GM18517 (cell line): ENCODE data around the gene DHRS4L2.
"Not testable (repeated sequence)": the region's sequence is repeated elsewhere in the genome, so short reads cannot be mapped to it uniquely, and the experiment has no call there.

Experiments
- ATAC-seq: cut with Tn5 transposase; IDR thresholded peaks from one replicate; pipeline ENCODE4 v1.9.1; 2021; ENCODE audit warnings: mild to moderate bottlenecking, moderate library complexity; ENCODE audit not compliant: unreplicated experiment

Gene DHRS4L2

DNA sequence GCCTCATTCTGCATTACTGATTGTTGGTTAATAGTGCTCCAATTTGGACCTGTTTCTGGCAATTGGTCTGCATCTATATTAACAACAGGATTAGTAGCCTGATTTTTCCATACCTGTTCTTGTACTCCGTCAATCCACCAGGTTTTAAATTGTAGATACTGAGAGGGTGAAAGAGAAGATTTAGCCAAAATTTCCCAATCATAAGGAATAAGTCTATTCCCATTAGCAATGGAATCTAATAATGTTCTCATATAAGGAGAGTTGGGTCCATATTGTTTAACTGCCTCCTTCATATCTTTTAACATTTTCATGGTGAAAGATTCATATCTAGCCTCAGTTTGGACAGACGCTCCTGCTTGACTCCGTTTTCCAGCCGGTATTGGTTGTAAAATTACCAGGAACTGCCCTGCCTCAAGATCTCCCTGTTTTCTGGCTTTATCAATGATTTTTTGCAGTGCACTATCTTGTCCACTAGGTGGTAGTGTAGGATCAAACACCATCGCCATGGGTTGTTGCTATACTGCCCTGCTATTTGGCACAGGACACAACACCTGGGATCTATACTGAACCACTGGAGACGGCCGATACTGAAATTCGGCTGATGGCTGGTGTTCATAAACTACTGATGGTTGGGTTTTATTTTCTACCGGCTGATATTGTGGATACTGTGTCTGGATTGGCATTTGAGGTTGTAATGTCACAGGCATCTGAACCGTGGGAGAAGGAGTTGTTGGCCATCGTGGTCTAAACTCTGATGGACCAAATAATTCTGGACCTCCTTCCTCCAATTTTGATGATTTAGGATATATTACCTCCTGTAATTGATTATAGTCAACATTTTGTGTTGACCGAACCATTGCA lies 25.2 kb downstream of the DHRS4L2 start:
- ATAC-seq: no peak

DNA sequence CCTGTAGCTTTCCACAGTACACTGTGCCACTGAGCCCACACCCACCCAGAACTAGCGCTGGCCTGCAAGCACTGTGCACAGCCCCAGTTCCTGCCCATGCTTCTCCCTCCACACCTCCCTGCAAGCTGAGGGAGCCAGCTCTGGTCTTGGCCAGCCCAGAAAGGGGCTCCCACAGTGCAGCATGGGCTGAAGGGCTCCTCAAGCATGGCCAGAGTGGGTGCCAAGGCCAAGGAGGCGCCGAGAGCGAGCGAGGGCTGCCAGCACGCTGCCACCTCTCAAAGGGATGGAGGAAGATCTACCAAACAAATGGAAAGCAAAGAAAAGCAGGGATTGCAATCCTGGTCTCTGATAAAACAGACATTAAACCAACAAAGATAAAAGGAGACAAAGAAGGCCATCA lies 27.0 kb downstream of the DHRS4L2 start:
- not testable (repeated sequence) for ATAC-seq

DNA sequence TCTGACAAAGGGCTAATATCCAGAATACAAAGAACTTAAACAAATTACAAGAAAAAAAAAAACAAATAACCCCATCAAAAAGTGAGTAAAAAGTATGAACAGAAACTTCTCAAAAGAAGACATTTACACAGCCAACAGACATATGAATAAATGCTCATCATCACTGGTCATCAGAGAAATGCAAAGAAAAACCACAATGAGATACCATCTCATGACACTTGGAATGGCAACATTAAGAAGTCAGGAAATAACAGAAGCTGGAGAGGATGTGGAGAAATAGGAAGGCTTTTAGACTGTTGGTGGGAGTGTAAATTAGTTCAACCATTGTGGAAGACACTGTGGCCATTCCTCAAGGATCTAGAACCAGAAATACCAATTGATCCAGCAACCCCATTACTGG lies 30.2 kb downstream of the DHRS4L2 start:
- not testable (repeated sequence) for ATAC-seq

DNA sequence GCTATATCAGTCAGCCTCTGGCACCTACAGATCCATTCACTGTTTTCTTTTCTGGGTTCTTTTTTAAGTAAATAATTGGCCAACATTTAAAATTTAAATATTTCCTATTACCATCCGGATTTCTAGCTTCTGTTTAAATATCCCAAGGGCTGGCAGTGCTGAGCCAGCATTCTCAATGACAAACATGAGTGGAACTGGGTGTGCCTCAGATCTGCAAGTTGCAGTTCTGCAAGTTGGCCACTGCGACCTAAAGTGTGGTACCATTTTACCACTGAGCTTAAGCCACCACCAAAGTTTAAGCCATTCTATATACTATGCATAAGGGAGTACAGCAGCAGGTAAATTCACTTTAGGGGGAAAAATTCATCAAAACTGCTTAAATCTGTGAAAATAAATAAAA lies 31.2 kb downstream of the DHRS4L2 start:
- ATAC-seq: not testable (repeated sequence)

DNA sequence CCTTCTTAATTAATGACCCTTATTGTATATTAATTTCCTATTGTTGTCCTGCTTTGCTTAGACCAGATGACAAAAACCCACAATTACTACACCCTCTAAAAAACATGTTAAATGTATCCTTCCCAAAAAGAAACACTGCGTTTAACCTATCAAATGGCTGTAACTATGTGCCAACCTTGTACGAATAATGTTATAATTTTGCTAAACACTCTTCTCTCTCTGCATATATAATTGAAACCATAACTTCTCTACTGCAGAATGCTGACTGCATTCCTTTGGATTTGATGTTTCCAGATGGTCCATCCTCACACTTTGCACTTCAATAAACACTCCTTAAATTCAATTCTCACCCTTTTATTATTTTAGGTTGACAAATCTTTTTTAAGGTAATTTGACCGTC lies 31.8 kb downstream of the DHRS4L2 start:
- ATAC-seq: not testable (repeated sequence)

DNA sequence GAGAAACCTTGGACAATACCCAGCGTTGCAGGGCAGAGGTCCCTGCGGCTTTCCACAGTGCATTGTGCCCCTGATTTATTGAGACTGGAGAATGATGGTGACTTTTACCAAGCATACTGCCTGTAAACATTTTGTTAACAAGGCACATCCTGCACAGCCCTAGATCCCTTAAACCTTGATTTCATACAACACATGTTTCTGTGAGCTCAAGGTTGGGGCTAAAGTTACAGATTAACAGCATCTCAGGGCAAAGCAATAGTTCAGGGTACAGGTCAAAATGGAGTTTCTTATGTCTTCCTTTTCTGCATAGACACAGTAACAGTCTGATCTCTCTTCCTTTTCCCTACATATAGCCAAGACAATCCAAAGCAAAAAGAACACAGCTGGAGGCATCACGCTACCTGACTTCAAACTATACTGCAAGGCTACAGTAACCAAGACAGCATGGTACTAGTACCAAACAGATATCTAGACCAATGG lies 36.2 kb downstream of the DHRS4L2 start:
- ATAC-seq: not testable (repeated sequence)

DNA sequence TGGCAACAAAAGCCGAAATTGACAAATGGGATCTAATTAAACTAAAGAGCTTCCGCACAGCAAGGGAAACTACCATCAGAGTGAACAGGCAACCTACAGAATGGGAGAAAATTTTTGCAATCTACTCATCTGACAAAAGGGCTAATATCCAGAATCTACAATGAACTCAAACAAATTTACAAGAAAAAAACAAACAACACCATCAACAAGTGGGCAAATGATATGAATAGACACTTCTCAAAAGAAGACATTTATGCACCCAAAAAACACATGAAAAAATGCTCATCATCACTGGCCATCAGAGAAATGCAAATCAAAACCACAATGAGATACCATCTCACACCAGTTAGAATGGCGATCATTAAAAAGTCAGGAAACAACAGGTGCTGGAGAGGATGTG lies 41.0 kb downstream of the DHRS4L2 start:
- ATAC-seq: not testable (repeated sequence)

DNA sequence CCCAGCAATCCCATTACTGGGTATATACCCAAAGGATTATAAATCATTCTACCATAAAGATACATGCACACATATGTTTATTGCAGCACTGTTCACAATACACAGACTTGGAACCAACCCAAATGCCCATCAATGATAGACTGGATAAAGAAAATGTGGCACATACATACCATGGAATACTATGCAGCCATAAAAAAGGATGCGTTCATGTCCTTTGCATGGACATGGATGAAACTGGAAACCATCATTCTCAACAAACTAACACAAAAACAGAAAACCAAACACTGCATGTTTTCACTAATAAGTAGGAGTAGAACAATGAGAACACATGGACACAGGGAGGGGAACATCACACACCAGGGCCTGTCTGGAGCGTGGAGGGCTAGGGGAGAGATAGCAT lies 42.6 kb downstream of the DHRS4L2 start:
- not testable (repeated sequence) for ATAC-seq

DNA sequence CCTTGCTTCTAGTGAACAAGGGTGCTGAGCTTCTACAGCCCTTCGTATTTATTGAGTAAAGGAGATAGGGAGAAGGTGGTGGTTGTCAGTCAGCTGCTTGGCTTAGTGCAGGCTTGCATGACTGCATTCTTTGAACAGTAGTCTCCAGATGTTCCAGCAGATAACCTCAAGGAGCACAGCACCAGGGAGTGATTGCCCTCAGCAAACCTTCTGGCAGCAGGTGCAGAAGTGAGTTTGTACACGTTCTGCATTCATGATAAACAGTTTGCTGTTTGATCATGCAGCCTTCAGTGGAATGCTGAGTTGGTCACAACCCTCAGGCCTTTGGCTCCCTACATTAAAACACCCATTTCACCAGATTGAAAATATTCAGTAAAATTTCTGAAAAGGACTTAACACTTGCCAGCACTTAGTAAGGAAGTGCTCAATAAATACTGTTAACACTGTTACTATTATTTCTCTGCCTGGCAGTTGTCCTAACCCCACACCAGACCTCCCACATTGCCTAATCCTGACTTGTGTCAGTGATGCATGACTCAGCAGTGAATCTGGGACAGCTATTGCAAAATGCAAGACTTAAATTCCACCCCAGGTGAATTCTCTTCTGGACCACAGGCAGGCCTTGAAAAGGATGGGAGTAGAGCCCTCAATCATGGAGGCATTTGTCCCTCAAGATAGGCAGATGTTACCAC lies 44.1 kb downstream of the DHRS4L2 start:
- ATAC-seq: no peak

DNA sequence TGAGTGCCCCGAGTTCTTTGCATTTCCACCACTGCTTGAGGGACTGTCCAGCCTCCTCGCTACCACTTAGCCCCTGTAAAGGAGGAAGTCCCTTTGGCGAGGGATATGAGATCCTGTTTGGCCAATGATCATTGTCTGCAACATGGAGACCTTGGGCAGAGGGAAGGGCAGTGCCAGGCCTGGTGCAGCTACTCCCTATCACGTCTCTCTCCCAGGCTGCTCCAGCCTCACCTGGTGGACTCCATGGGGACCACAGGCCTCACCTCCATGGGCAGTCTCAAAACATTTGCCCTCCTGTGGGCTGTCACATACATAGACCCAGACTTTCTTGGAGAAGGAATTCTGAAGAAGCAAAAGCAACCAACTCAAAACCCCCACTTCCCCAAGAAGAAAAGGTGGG lies 47.0 kb downstream of the DHRS4L2 start:
- not testable (repeated sequence) for ATAC-seq

DNA sequence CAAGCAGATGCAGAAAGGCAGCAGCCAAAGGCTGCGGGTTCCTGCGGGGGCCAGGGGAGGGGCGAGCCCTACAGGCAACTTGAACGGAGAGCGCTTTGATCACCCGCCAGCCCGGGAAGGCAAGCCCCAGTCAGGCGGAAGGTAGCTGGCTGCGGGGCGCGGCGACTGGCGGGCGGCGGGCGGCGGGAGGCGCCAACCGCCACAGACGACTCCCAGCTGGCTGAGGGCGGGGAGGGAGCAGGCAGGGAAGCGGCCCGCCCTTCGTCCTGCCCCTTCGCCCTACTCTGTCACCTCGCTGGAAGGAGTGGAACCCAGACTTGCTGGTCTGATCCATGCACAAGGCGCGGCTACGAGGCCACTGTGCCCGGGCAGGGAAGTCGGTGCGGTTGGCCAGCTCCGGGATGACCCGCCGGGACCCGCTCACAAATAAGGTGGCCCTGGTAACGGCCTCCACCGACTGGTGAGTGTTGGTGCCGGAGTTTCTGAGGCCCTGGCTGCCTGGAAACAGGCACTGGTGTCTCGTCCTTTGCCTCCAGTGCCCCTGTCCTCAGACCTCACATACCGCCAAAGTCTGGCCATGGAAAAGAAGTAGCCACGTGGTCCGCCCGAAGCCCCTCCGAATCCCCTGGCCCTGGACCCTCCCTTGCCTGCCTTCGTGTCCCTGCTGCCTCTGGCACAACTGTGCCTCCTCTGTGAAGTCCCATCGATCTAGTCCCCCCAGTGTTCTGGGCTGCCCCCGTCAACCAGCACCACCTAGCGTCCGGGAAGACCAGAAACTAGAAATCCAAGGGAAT lies 47.6 kb downstream of the DHRS4L2 start:
- ATAC-seq: peak; percentile 59

DNA sequence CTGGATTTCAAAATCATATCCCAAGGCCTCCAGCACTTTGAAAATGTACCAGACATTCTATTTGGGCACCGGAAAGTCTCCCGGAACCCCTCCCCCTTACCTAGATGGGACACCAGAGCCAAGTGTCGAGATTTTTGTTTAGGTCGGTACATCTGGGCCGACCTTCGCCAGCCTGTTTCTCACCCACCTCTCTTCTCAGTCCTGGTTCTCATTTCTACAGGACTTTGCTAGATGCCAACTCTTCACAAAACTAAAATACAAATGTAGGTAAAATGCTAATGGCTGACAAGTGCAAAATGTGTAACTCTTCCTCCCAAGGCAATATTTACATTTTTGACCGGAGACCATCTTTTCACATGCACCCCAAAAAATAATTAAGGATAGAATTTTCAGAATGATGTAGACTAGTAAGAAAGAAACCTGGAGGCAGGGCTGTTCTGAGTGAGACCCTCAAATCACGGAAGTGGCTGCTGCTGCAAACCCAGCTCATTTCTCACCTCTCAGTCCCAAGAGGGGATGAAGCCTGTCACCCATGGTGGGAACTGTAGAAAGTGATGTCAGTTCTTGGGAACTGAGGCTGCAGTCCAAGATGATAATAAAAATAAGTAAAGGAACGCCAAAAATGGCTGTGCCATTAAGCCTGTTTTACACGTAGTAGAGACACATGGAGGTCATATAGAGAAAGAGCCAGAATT lies 48.4 kb downstream of the DHRS4L2 start:
- peak; percentile 18 for ATAC-seq

DNA sequence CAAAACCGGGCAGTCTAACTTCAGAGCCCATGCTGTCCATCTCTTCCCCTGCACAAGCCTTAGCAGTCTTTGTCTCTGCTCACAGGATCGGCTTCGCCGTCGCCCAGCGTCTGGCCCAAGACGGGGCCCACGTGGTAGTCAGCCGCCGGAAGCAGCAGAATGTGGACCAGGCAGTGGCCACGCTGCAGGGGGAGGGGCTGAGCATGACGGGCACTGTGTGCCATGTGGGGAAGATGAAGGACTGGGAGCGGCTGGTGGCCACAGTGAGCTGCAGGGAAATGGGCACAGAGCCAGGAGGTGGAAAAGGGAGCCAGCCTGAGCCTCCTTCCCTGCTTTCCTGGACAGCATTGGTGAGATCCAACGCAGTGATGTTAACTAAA lies 48.9 kb downstream of the DHRS4L2 start:
- no peak for ATAC-seq

DNA sequence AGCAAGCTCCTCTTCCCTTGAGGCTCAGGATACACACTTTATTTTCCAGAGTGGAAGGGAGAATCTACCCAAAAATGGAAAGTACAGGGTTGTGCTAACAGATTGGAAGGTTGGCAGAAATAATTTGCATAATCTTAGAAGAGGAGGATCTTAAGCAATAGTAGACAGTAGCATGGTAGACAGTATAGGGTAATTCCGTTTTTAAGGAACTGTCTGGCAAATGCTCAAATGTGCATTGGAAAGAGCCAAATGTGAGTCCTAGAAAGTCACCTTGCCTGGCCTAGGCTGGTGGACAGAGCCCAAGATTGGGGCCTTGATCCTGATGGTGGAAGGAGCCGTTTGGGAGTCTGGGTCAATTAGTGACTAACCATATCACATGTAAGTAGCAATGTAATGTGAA lies 50.0 kb downstream of the DHRS4L2 start:
- no peak for ATAC-seq

DNA sequence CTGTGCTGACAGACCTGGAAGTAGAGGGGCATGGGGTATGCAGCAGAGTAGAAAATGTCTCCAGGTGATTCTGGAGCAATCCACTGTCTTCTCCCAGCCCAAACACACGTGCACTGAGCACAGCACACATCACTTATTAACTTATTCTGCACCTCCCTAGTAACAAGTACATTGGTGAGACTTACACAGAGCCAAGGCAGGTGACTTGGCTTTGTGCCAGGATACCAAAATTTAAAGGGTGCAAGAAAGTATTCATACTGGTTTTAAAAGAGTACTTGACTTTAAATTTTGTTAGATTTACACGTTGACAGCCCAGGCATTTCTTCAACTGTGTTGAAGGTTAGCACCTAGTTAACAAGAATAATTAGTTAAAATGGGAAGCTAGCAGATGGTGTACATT lies 52.0 kb downstream of the DHRS4L2 start:
- no peak for ATAC-seq

DNA sequence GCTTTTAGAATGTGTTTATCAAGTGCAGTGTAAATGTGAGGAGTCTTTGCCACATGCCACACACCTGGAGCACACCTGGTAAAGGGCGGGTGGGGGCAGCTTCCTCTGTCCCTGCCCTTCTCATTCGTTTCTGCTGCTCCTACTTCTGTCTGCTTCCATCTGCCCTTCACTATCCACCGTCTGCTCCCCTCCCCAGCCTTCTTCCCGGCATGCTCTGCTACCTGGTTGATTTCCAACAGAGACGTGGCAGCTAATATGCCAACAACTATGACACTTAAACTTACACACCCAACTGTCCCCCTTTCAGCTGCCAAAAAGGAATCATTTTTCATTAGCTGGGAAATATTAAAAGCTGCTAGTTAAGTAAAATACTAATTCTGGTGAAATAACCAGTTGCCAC lies 54.0 kb downstream of the DHRS4L2 start:
- no peak for ATAC-seq

DNA sequence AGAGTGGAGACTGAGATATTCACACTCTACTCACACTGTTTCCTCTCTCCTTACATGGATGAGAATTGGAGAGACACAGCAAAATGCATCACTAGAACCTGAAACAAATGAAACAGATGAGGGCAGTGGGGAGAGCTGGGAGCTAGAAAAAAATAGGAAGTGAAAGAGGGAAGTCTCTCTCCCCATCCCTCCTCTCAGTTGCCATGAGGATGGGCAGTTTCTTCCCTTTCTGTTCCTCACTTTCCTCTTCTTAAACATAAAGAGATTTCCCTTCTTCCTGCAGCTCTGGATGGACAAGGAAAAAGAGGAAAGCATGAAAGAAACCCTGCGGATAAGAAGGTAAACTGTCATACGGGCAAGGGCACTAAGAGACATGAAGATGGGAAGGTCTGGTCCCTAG lies 60.3 kb downstream of the DHRS4L2 start:
- not testable (repeated sequence) for ATAC-seq

DNA sequence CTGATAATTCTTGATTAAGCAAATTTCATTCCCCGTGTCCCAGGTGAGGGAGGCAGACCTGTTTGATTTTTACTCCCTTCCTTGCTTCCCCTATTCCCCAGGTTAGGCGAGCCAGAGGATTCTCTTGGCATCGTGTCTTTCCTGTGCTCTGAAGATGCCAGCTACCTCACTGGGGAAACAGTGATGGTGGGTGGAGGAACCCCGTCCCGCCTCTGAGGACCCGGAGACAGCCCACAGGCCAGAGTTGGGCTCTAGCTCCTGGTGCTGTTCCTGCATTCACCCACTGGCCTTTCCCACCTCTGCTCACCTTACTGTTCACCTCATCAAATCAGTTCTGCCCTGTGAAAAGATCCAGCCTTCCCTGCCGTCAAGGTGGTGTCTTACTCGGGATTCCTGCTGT lies 62.0 kb downstream of the DHRS4L2 start:
- not testable (repeated sequence) for ATAC-seq

DNA sequence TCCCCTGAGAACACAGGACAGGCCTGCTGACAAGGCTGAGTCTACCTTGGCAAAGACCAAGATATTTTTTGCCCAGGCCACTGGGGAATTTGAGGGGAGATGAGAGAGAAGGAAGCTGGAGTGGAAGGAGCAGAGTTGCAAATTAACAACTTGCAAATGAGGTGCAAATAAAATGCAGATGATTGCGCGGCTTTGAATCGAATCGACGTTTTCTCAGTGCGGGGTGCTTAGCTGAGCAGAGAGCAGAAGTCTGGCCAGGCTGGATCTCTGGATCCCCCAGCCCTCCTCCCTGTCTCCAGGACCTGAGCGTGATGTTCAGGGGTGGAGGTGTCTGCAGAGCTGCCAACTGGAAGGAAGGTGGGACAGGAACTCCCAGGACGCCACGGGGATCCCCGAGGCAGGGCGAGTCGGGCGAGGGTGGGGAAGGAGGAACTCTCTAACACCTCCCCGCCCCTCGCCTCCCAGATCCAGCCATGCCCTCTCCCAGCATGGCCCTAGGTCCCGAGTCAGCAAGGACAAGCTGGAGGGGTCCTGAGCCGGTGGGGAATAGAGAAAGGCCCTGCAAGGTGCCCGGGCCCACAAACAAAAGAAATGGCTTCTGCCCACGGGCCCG lies 62.6 kb downstream of the DHRS4L2 start:
- ATAC-seq: peak; percentile 16
